Mammary epithelial cell (primary cell): Measurements from ENCODE around the gene TMEM238L.

Source experiments
- EZH2 ChIP-seq: IDR thresholded peaks from 2 replicates; pipeline ENCODE4 v1.6.1; 2012; ENCODE audit warnings: low read length, inconsistent platforms, borderline replicate concordance
- TF ChIP-seq, protein P1 (sequence below), 2 donors: IDR thresholded peaks in 1 of 2; conservative IDR thresholded peaks in 1 of 2; 2 replicates each; pipeline ENCODE4 v1.5.1; 2011 to 2012; ENCODE audit warnings: inconsistent platforms in 2 of 2, low read length in 2 of 2, mild to moderate bottlenecking in 2 of 2, control low read depth in 1 of 2, low read depth in 1 of 2; ENCODE audit not compliant: insufficient read depth in 1 of 2; ENCODE audit errors: extremely low read depth in 1 of 2

DNA sequence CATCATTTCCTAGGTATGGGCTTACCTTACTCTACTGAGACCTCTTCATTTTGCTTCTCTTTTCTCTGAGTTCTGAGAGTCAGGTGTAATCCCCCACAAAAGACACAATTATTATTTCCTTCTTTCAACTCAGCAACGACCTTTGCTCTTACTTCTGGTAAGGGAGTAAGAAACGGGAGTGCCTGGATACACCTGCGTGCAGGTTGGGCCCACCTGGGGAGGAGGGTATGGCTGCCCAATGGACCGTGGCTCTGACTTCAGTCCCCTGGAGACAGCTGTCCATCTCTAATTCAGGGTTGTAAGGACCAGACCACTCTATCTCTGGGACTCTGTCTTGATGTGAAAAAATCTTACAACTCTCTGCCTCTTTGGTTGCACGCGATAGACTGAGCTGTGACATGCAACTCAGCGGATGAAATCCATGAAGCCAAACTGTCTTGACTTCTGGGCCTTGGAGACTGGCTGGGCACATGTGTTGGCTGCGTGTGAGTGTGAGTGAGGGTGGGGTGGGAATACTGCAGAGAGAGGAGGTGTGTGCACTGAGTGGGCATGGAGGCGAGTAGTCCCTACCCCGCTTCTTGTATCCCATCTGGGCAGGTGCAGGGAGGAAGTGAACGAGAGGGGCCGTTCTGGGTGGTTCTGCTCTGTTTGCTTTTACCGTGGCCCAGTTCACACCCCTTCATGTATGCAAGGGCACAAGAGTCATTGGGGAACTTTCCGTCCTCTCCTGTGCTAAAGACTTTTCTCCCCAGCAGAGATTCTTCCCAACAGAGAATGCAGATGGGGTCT is 1.2 kb downstream of the TMEM238L start:
- TF ChIP-seq, protein P1, sequence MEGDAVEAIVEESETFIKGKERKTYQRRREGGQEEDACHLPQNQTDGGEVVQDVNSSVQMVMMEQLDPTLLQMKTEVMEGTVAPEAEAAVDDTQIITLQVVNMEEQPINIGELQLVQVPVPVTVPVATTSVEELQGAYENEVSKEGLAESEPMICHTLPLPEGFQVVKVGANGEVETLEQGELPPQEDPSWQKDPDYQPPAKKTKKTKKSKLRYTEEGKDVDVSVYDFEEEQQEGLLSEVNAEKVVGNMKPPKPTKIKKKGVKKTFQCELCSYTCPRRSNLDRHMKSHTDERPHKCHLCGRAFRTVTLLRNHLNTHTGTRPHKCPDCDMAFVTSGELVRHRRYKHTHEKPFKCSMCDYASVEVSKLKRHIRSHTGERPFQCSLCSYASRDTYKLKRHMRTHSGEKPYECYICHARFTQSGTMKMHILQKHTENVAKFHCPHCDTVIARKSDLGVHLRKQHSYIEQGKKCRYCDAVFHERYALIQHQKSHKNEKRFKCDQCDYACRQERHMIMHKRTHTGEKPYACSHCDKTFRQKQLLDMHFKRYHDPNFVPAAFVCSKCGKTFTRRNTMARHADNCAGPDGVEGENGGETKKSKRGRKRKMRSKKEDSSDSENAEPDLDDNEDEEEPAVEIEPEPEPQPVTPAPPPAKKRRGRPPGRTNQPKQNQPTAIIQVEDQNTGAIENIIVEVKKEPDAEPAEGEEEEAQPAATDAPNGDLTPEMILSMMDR (conservative IDR thresholded peaks at IDR 0.05 in 1 of 2, IDR thresholded peaks at IDR 0.05 in 1 of 2; ENCODE audit: extremely low read depth in 1 of 2, insufficient read depth in 1 of 2, low read depth in 1 of 2, low read length in 2 of 2) = no peak
- TF ChIP-seq EZH2 = no peak
